Hepatocyte (in vitro differentiated cells): Measurements from ENCODE around the gene PPP1CA.

Experiments
- EZH2 ChIP-seq: fragments of 200-600 bp; sonication (generic); IDR thresholded peaks from 2 replicates; pipeline ENCODE4 v1.6.1; 2016; ENCODE audit warnings: antibody characterized with exemption, mild to moderate bottlenecking, borderline replicate concordance
- EZH2phosphoT487 ChIP-seq: fragments of 200-600 bp; sonication (generic); IDR thresholded peaks from one replicate; pipeline ENCODE4 v1.6.1; 2018; ENCODE audit warnings: antibody characterized with exemption, mild to moderate bottlenecking, low read depth, moderate library complexity; ENCODE audit not compliant: unreplicated experiment, severe bottlenecking
- TF ChIP-seq, protein P1 (sequence below): fragments of 200-600 bp; sonication (generic); IDR thresholded peaks from 2 replicates; pipeline ENCODE4 v1.5.1; 2016; ENCODE audit warnings: antibody characterized with exemption, mild to moderate bottlenecking; ENCODE audit not compliant: poor library complexity

GRCh38 chr11:67384851-67385366 is 16.7 kb downstream of the PPP1CA start:
- TF ChIP-seq, protein P1, sequence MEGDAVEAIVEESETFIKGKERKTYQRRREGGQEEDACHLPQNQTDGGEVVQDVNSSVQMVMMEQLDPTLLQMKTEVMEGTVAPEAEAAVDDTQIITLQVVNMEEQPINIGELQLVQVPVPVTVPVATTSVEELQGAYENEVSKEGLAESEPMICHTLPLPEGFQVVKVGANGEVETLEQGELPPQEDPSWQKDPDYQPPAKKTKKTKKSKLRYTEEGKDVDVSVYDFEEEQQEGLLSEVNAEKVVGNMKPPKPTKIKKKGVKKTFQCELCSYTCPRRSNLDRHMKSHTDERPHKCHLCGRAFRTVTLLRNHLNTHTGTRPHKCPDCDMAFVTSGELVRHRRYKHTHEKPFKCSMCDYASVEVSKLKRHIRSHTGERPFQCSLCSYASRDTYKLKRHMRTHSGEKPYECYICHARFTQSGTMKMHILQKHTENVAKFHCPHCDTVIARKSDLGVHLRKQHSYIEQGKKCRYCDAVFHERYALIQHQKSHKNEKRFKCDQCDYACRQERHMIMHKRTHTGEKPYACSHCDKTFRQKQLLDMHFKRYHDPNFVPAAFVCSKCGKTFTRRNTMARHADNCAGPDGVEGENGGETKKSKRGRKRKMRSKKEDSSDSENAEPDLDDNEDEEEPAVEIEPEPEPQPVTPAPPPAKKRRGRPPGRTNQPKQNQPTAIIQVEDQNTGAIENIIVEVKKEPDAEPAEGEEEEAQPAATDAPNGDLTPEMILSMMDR = no peak
- no peak for TF ChIP-seq EZH2
- no peak for TF ChIP-seq EZH2phosphoT487
